A549 (cell line): ENCODE results near the gene LRP1. TPM values are rescaled to one million over a fixed set of nuclear protein-coding genes. Genes with fewer than 3 reads are reported as not detected.

Source experiments
- ATAC-seq, 2 experiments: fragments of 200-7000 bp in 1 of 2; fragments of >200 bp in 1 of 2; cut with Nextera tagmentation in 1 of 2; cut with Tn5 transposase in 1 of 2; 3 replicates each; pipeline versions ENCODE4 v1.8.0 to v1.9.1; 2018 to 2020; ENCODE audit warnings: mild to moderate bottlenecking in 1 of 2, moderate library complexity in 1 of 2
- CTCF ChIA-PET: fragments of 300-600 bp; sonication (Branson Sonifier 250); formaldehyde crosslinking; extraction: SDS; loops from one replicate; lab custom pipeline; 2021; ENCODE audit warnings: antibody characterized with exemption, inconsistent platforms; lab: Yijun Ruan, JAX
- POLR2A ChIA-PET: fragments of 350-600 bp; formaldehyde crosslinking; extraction: SDS; loops from one replicate; lab custom pipeline; 2021; ENCODE audit warnings: antibody characterized with exemption, inconsistent platforms; lab: Yijun Ruan, JAX
- DNase-seq, 2 experiments: peaks; one replicate each; pipeline versions ENCODE4 v3.0.0 to v3.0.0-alpha.2; 2011 to 2016; ENCODE audit warnings: low read depth in 1 of 2, low spot score in 1 of 2
- FAIRE-seq: peaks from 2 replicates; lab custom pipeline; 2011; peaks lifted over from hg19 to GRCh38; lab: Jason Lieb, UNC
- H3K27ac ChIP-seq, 2 experiments: fragments of >200 bp; sonication (Bioruptor Twin); formaldehyde crosslinking; 3 replicates each; pipeline ENCODE4 v1.5.1; 2016 to 2017
- H3K4me1 ChIP-seq: fragments of >200 bp; sonication (Bioruptor Twin); formaldehyde crosslinking; 3 replicates; pipeline ENCODE4 v1.6.1; 2016
- H3K4me2 ChIP-seq: fragments of >200 bp; sonication (Bioruptor Twin); formaldehyde crosslinking; 3 replicates; pipeline ENCODE4 v1.6.1; 2016
- H3K4me3 ChIP-seq: fragments of >200 bp; sonication (Bioruptor Twin); formaldehyde crosslinking; 3 replicates; pipeline ENCODE4 v1.5.1; 2016
- H3K9me3 ChIP-seq: fragments of >200 bp; sonication (Bioruptor Twin); formaldehyde crosslinking; 3 replicates; pipeline ENCODE4 v1.6.1; 2016
- CBX2 ChIP-seq: fragments of 200-600 bp; sonication (generic); IDR thresholded peaks from 2 replicates; pipeline ENCODE4 v1.6.1; 2016; ENCODE audit warnings: low read depth, mild to moderate bottlenecking, borderline replicate concordance
- CBX8 ChIP-seq: fragments of 200-600 bp; sonication (generic); IDR thresholded peaks from 2 replicates; pipeline ENCODE4 v1.6.1; 2016
- EP300 ChIP-seq, 2 experiments: fragments of >200 bp; sonication (Bioruptor Twin); formaldehyde crosslinking; IDR thresholded peaks; 2 replicates in 1 of 2; 3 replicates in 1 of 2; pipeline ENCODE4 v1.6.1; 2016 to 2017
- FOXS1 ChIP-seq: fragments of 250-450 bp; sonication (Bioruptor Pico); IDR thresholded peaks from 2 replicates; pipeline ENCODE4 v1.5.0; 2020; ENCODE audit warnings: mild to moderate bottlenecking, moderate library complexity
- GATA3 ChIP-seq: IDR thresholded peaks from 2 replicates; pipeline ENCODE4 v1.6.1; 2012; ENCODE audit warnings: borderline replicate concordance
- HOXB13 ChIP-seq: fragments of 250-450 bp; sonication (Bioruptor Pico); IDR thresholded peaks from 2 replicates; pipeline ENCODE4 v1.5.0; 2020; ENCODE audit warnings: low read depth, mild to moderate bottlenecking, moderate library complexity
- KDM1A ChIP-seq: fragments of 200-600 bp; sonication (generic); IDR thresholded peaks from 2 replicates; pipeline ENCODE4 v1.6.1; 2016; ENCODE audit warnings: low read depth, mild to moderate bottlenecking
- MAFK ChIP-seq: fragments of 450-650 bp; IDR thresholded peaks from 2 replicates; pipeline ENCODE4 v1.6.1; 2014; ENCODE audit not compliant: partially characterized antibody
- MAZ ChIP-seq: fragments of 150-350 bp; IDR thresholded peaks from 2 replicates; pipeline ENCODE4 v1.6.1; 2014; ENCODE audit warnings: antibody characterized with exemption, low read depth, low read length, borderline replicate concordance
- MYC ChIP-seq: IDR thresholded peaks from 2 replicates; pipeline ENCODE4 v1.6.1; 2012; ENCODE audit warnings: mild to moderate bottlenecking, inconsistent platforms, low read length, improper control_type of control experiment, borderline replicate concordance
- NFE2L2 ChIP-seq: fragments of 150-350 bp; conservative IDR thresholded peaks from 2 replicates; pipeline ENCODE4 v1.6.1; 2014; ENCODE audit warnings: low read length
- RCOR1 ChIP-seq: fragments of 150-350 bp; IDR thresholded peaks from 2 replicates; pipeline ENCODE4 v1.6.1; 2014; ENCODE audit warnings: antibody characterized with exemption, low read length, low read depth
- TFCP2L1 ChIP-seq: fragments of 250-450 bp; sonication (Bioruptor Pico); IDR thresholded peaks from 2 replicates; pipeline ENCODE4 v1.5.0; 2021; ENCODE audit warnings: mild to moderate bottlenecking
- ZNF302 ChIP-seq: fragments of 250-450 bp; sonication (Bioruptor Pico); IDR thresholded peaks from 2 replicates; pipeline ENCODE4 v1.9.0; 2021; ENCODE audit warnings: inconsistent platforms, mild to moderate bottlenecking, moderate library complexity
- WGBS: methylation state at CpG from one replicate; pipeline ENCODE4 v1.1.6; 2017; ENCODE audit errors: missing lambda C conversion rate; 5-methylcytosine and 5-hydroxymethylcytosine counted together
- polyA plus RNA-seq, 4 experiments: library from polyadenylated mRNA; depleted of rRNA in 3 of 4; stranded (reverse); fragments of >200 nt; fragmentation: RNase III in 1 of 4; extraction: RNeasy Plus Mini Kit Qiagen cat#74134 plus additional on column Dnase treatment in 1 of 4; gene quantifications; 2 replicates in 3 of 4; 3 replicates in 1 of 4; pipeline ENCODE4 v1.2.3, GENCODE V29; 2011 to 2017
- TF ChIP-seq, protein P1 (sequence below): fragments of 150-350 bp; IDR thresholded peaks from 2 replicates; pipeline ENCODE4 v1.6.1; 2014; ENCODE audit warnings: low read depth, mild to moderate bottlenecking, low read length
- TF ChIP-seq, protein P2 (sequence below): fragments of >200 bp; sonication (Bioruptor Twin); formaldehyde crosslinking; IDR thresholded peaks from 3 replicates; pipeline ENCODE4 v1.6.1; 2016
- TF ChIP-seq, protein P3 (sequence below): fragments of 200-600 bp; sonication (generic); IDR thresholded peaks from 2 replicates; pipeline ENCODE4 v1.6.1; 2016; ENCODE audit warnings: antibody characterized with exemption, mild to moderate bottlenecking, moderate library complexity

LRP1 gene
- polyA plus RNA-seq, 2 of the 4 experiments (the other 2 are of a cell fraction): 5.6 to 9.4 TPM

DNA sequence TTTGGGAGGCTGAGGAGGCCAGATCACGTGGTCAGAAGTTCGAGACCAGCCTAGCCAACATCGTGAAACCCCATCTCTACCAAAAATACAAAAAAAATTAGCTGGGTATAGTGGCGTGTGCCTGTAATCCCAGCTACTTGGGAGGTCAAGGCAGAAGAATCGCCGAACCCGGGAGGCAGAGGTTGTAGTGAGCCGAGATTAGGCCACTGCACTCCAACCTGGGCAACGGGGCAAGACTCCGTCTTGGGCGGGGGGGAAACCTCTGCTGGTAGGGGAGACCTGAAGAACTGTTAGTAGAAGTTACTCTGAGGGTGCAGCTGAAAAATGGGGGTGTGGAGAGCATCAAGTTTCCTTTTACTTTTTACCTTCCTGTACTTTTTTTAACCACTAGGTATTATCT, 2.2 kb upstream of the LRP1 start:
- Histone ChIP-seq H3K4me1 (peaks cover 23% of the 10 kb centered on the region; the same call in 2 of the 3 replicates), H3K4me2 (no peak overlapping the region), H3K27ac (no peak overlapping the region), H3K4me3 (no peak overlapping the region), H3K9me3 (peaks cover 4% of the 10 kb centered on the region; the same call in 1 of the 3 replicates)
- POLR2A ChIA-PET: interaction anchor here (0.7 to 0.8 kb wide), 2 partner anchors 47 to 610 kb away, joined by 3 to 4 read pairs; no protein-coding TSS in a partner anchor
- ATAC-seq: no peak
- DNase-seq: no peak
- CTCF ChIA-PET: interaction anchor here (1.0 to 20.0 kb wide), 14 partner anchors 10 to 327 kb away, joined by 3 to 1152 read pairs (median 23); partner anchors contain the start of genes LRP1-AS and STAT6
- no peak for FAIRE-seq
- no peak for TF ChIP-seq ZNF302 (CRISPR knock-in tag)
- TF ChIP-seq MAZ: no peak
- no peak for TF ChIP-seq FOXS1 (CRISPR knock-in tag)
- no peak for TF ChIP-seq CBX2
- no peak for TF ChIP-seq MAFK
- WGBS: 75% methylated on average over 11 of the region's 11 CpGs

DNA sequence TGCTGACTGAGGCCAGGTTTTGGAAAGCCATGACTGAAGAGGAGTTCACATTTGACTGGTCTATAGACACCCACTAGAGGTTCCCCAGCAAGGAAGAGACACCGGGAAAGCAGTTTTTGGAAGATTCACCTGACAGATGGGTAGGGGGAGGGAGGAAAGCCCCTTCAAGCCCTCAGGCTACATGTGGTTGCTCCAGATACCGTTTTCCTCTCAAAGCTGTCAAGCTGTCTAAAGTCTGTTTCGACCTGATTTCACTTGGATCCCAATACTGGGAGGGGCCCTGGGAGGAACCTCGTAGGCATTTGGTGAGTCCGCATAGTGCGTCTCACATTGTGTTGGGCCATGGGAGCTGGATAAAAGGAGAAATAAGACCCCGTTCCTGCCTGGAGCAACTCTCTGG, 1.7 kb upstream of the LRP1 start:
- Histone ChIP-seq H3K4me3 (no peak overlapping the region), H3K4me2 (peak overlapping the region; percentile 90), H3K9me3 (peaks cover 4% of the 10 kb centered on the region; the same call in 1 of the 3 replicates), H3K27ac (peak overlapping the region in 1 of 2 experiments; percentile 97; a peak in 4 of 6 replicates), H3K4me1 (peaks cover 23% of the 10 kb centered on the region; the same call in 2 of the 3 replicates)
- POLR2A ChIA-PET: interaction anchor here (0.7 to 2.2 kb wide), 5 partner anchors 15 to 609 kb away, joined by 3 to 20 read pairs (median 4); partner anchors contain the start of genes NACA and STAT6
- no peak for DNase-seq
- no peak for FAIRE-seq
- TF ChIP-seq EP300 (IDR thresholded peaks at IDR 0.05) (no peak), GATA3 (no peak), TFCP2L1 (CRISPR knock-in tag) (no peak), MAZ (no peak), KDM1A (no peak), HOXB13 (CRISPR knock-in tag) (no peak), RCOR1 (no peak), CBX8 (no peak), NFE2L2 (no peak), MYC (no peak)
- TF ChIP-seq, protein P1, sequence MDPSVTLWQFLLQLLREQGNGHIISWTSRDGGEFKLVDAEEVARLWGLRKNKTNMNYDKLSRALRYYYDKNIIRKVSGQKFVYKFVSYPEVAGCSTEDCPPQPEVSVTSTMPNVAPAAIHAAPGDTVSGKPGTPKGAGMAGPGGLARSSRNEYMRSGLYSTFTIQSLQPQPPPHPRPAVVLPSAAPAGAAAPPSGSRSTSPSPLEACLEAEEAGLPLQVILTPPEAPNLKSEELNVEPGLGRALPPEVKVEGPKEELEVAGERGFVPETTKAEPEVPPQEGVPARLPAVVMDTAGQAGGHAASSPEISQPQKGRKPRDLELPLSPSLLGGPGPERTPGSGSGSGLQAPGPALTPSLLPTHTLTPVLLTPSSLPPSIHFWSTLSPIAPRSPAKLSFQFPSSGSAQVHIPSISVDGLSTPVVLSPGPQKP: no peak
- TF ChIP-seq, protein P2, sequence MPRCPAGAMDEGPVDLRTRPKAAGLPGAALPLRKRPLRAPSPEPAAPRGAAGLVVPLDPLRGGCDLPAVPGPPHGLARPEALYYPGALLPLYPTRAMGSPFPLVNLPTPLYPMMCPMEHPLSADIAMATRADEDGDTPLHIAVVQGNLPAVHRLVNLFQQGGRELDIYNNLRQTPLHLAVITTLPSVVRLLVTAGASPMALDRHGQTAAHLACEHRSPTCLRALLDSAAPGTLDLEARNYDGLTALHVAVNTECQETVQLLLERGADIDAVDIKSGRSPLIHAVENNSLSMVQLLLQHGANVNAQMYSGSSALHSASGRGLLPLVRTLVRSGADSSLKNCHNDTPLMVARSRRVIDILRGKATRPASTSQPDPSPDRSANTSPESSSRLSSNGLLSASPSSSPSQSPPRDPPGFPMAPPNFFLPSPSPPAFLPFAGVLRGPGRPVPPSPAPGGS: no peak
- TF ChIP-seq, protein P3, sequence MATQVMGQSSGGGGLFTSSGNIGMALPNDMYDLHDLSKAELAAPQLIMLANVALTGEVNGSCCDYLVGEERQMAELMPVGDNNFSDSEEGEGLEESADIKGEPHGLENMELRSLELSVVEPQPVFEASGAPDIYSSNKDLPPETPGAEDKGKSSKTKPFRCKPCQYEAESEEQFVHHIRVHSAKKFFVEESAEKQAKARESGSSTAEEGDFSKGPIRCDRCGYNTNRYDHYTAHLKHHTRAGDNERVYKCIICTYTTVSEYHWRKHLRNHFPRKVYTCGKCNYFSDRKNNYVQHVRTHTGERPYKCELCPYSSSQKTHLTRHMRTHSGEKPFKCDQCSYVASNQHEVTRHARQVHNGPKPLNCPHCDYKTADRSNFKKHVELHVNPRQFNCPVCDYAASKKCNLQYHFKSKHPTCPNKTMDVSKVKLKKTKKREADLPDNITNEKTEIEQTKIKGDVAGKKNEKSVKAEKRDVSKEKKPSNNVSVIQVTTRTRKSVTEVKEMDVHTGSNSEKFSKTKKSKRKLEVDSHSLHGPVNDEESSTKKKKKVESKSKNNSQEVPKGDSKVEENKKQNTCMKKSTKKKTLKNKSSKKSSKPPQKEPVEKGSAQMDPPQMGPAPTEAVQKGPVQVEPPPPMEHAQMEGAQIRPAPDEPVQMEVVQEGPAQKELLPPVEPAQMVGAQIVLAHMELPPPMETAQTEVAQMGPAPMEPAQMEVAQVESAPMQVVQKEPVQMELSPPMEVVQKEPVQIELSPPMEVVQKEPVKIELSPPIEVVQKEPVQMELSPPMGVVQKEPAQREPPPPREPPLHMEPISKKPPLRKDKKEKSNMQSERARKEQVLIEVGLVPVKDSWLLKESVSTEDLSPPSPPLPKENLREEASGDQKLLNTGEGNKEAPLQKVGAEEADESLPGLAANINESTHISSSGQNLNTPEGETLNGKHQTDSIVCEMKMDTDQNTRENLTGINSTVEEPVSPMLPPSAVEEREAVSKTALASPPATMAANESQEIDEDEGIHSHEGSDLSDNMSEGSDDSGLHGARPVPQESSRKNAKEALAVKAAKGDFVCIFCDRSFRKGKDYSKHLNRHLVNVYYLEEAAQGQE: no peak
- CTCF ChIA-PET: interaction anchor here (0.9 to 20.0 kb wide), 11 partner anchors 8 to 327 kb away, joined by 3 to 1152 read pairs (median 4); partner anchors contain the start of genes LRP1-AS and STAT6
- WGBS: 71% methylated on average over 7 of the region's 7 CpGs
- no peak for ATAC-seq
